GM12878 (cell line): ENCODE measurements around the gene ZBTB34. TPM values are rescaled to one million over a fixed set of nuclear protein-coding genes. Genes with fewer than 3 reads are reported as not detected.

Experiments used
- E2F8 ChIP-seq: fragments of 450-650 bp; IDR thresholded peaks from 2 replicates; pipeline ENCODE4 v1.6.1; 2018; ENCODE audit warnings: mild to moderate bottlenecking, low read depth, moderate library complexity; ENCODE audit not compliant: partially characterized antibody
- ESRRA ChIP-seq: IDR thresholded peaks from 2 replicates; pipeline ENCODE4 v1.6.1; 2012; ENCODE audit warnings: mild to moderate bottlenecking, low read length, improper control_type of control experiment
- IRF5 ChIP-seq: fragments of 450-650 bp; IDR thresholded peaks from 2 replicates; pipeline ENCODE4 v1.6.1; 2017; ENCODE audit warnings: borderline replicate concordance
- MTA2 ChIP-seq: fragments of 450-650 bp; IDR thresholded peaks from 2 replicates; pipeline ENCODE4 v1.6.1; 2016; ENCODE audit warnings: low read depth, mild to moderate bottlenecking, moderate library complexity
- PAX8 ChIP-seq: fragments of 450-650 bp; IDR thresholded peaks from 2 replicates; pipeline ENCODE4 v1.6.1; 2017; ENCODE audit warnings: mild to moderate bottlenecking, moderate library complexity
- POU2F2 ChIP-seq: IDR thresholded peaks from 3 replicates; pipeline ENCODE4 v1.6.1; 2011; ENCODE audit warnings: low read depth, mild to moderate bottlenecking, low read length, borderline replicate concordance
- SMAD1 ChIP-seq: fragments of 450-650 bp; IDR thresholded peaks from 2 replicates; pipeline ENCODE4 v1.6.1; 2018; ENCODE audit warnings: mild to moderate bottlenecking, low read depth; ENCODE audit not compliant: partially characterized antibody
- SREBF2 ChIP-seq: IDR thresholded peaks from 2 replicates; pipeline ENCODE4 v1.6.1; 2012; ENCODE audit warnings: mild to moderate bottlenecking, low read length
- TBL1XR1 ChIP-seq: IDR thresholded peaks from 2 replicates; pipeline ENCODE4 v1.6.1; 2012; ENCODE audit warnings: low read depth, low read length, improper control_type of control experiment
- TCF3 ChIP-seq: IDR thresholded peaks from 2 replicates; pipeline ENCODE4 v1.6.1; 2012; ENCODE audit warnings: low read depth, mild to moderate bottlenecking, low read length, borderline replicate concordance; ENCODE audit not compliant: insufficient read depth
- WRNIP1 ChIP-seq: IDR thresholded peaks from 2 replicates; pipeline ENCODE4 v1.6.1; 2011; ENCODE audit warnings: low read depth, low read length, improper control_type of control experiment, borderline replicate concordance
- ZNF24 ChIP-seq: fragments of 450-650 bp; IDR thresholded peaks from 2 replicates; pipeline ENCODE4 v1.6.1; 2017; ENCODE audit warnings: antibody characterized with exemption, mild to moderate bottlenecking
- ZNF592 ChIP-seq: fragments of 450-650 bp; IDR thresholded peaks from 2 replicates; pipeline ENCODE4 v1.6.1; 2017; ENCODE audit warnings: mild to moderate bottlenecking, moderate library complexity
- polyA plus RNA-seq, 11 experiments: library from polyadenylated mRNA; depleted of rRNA in 4 of 11; unstranded in 6 of 11; stranded (reverse) in 5 of 11; fragments of >200 nt; fragmentation: Nextera tagmentation in 4 of 11; fragmentation: Illumina TruSeq in 1 of 11; extraction: Ambion mirVana in 4 of 11; extraction: Trizol in 1 of 11; gene quantifications; 1 replicate in 1 of 11; 2 replicates in 10 of 11; pipeline versions ENCODE4 v1.2.1 to v1.2.3, GENCODE V29; 2011 to 2016; ENCODE audit warnings: inconsistent platforms in 2 of 11, missing spikeins in 2 of 11, low read depth in 1 of 11
- total RNA-seq, 4 experiments: library from RNA; depleted of rRNA in 3 of 4; stranded (reverse); fragments of >200 nt in 3 of 4; fragmentation: Illumina TruSeq in 1 of 4; extraction: Trizol in 1 of 4; gene quantifications; 2 replicates each; pipeline versions ENCODE4 v1.2.1 to v1.2.3, GENCODE V29; 2013 to 2021
- TF ChIP-seq, protein P1 (sequence below): IDR thresholded peaks from 2 replicates; pipeline ENCODE4 v1.6.1; 2011; ENCODE audit warnings: low read depth, low read length, improper control_type of control experiment, borderline replicate concordance
- TF ChIP-seq, protein P2 (sequence below): IDR thresholded peaks from 2 replicates; pipeline ENCODE4 v1.6.1; 2012; ENCODE audit warnings: low read depth, low read length, improper control_type of control experiment
- TF ChIP-seq, protein P3 (sequence below): IDR thresholded peaks from 2 replicates; pipeline ENCODE4 v1.6.1; 2011; ENCODE audit warnings: mild to moderate bottlenecking, low read depth, low read length, moderate library complexity; ENCODE audit not compliant: insufficient replicate concordance

The ZBTB34 gene
- total and polyA plus RNA-seq, 10 of the 15 experiments (the other 5 are each of a cell fraction or from before 2014, with no cell fraction given) = 0.71 to 11.3 (median 3.8) TPM

GRCh38 chr9:126914458-126915280 is 54.2 kb downstream of the ZBTB34 start, which contains the start of gene RALGPS1 (continued):
- TF ChIP-seq TCF3 (0 out of 2 replicates have a peak, but pooled peaks have one; percentile 26), SMAD1 (no peak), ZNF24 (no peak), POU2F2 (peak; percentile 95; the same call in 2 of the 3 replicates), TBL1XR1 (no peak), WRNIP1 (no peak), IRF5 (no peak), SREBF2 (no peak), ZNF592 (no peak), PAX8 (no peak), E2F8 (no peak), ESRRA (no peak), MTA2 (no peak)
- TF ChIP-seq, protein P1, sequence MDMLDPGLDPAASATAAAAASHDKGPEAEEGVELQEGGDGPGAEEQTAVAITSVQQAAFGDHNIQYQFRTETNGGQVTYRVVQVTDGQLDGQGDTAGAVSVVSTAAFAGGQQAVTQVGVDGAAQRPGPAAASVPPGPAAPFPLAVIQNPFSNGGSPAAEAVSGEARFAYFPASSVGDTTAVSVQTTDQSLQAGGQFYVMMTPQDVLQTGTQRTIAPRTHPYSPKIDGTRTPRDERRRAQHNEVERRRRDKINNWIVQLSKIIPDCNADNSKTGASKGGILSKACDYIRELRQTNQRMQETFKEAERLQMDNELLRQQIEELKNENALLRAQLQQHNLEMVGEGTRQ = no peak
- TF ChIP-seq, protein P2, sequence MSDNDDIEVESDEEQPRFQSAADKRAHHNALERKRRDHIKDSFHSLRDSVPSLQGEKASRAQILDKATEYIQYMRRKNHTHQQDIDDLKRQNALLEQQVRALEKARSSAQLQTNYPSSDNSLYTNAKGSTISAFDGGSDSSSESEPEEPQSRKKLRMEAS = no peak
- TF ChIP-seq, protein P3, sequence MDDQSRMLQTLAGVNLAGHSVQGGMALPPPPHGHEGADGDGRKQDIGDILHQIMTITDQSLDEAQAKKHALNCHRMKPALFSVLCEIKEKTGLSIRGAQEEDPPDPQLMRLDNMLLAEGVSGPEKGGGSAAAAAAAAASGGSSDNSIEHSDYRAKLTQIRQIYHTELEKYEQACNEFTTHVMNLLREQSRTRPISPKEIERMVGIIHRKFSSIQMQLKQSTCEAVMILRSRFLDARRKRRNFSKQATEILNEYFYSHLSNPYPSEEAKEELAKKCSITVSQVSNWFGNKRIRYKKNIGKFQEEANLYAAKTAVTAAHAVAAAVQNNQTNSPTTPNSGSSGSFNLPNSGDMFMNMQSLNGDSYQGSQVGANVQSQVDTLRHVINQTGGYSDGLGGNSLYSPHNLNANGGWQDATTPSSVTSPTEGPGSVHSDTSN = peak; percentile 97
